PFSK-1 (cell line): ENCODE data around the gene DLX3.

Experiments used
- POLR2AphosphoS5 ChIP-seq: IDR thresholded peaks from 2 replicates; pipeline ENCODE4 v1.6.1; 2012; ENCODE audit warnings: low read depth, mild to moderate bottlenecking, control low read depth, low read length, moderate library complexity
- TAF1 ChIP-seq: IDR thresholded peaks from 2 replicates; pipeline ENCODE4 v1.6.1; 2012; ENCODE audit warnings: low read length, control low read depth, borderline replicate concordance; ENCODE audit not compliant: insufficient read depth

- TF ChIP-seq POLR2AphosphoS5 = no peak
- TF ChIP-seq TAF1 = no peak
Observed at GRCh38 chr17:50037321-50038107, 42.5 kb upstream of the DLX3 start.
